Breast epithelium (tissue), 3 donors: ENCODE data around the gene MAGI3.

Experiments used
- CTCF ChIP-seq, 3 donors: fragments of 450-650 bp; IDR thresholded peaks; one replicate each; pipeline ENCODE4 v1.5.1; 2016 to 2017; ENCODE audit warnings: antibody characterized with exemption in 3 of 3, mild to moderate bottlenecking in 3 of 3, moderate library complexity in 3 of 3
- POLR2A ChIP-seq: fragments of 450-650 bp; IDR thresholded peaks from one replicate; pipeline ENCODE4 v1.6.1; 2016; ENCODE audit warnings: antibody characterized with exemption, mild to moderate bottlenecking, moderate library complexity
- POLR2AphosphoS5 ChIP-seq, 3 donors: sonication (generic); formaldehyde crosslinking; IDR thresholded peaks; one replicate each; pipeline ENCODE4 v1.6.1; 2017; ENCODE audit warnings: antibody characterized with exemption in 3 of 3

- TF ChIP-seq POLR2AphosphoS5 (IDR thresholded peaks at IDR 0.05) (no peak), CTCF (IDR thresholded peaks at IDR 0.05) (no peak), POLR2A (no peak)
These were observed 203.4 kb downstream of the MAGI3 start for GRCh38 chr1:113593550-113594297.
